Stimulated activated naive B cell treated with anti-CD40 and anti-IgM and Interleukin-4, amounts not matched to agents 10 μg/mL and 1 μg/mL and 100 μg/mL, for 72 hours (primary cell): Measurements from ENCODE around the gene TCL1A.

Experiments
- ATAC-seq, 2 donors: fragments of 150-1000 bp; cut with Tn5 transposase; replicated peaks; 2 replicates each; pipeline ENCODE4 v1.10.0; 2021; ENCODE audit warnings: moderate library complexity in 1 of 2
- DNase-seq: peaks from one replicate; pipeline ENCODE4 v3.0.0; 2021
- H3K27ac Mint-ChIP-seq: one replicate; pipeline ENCODE4 v1.8.0; 2022; ENCODE audit warnings: mild to moderate bottlenecking, mixed read lengths
- H3K27me3 Mint-ChIP-seq, 2 donors: one replicate each; pipeline ENCODE4 v1.8.0; 2022; ENCODE audit warnings: mixed read lengths in 2 of 2
- H3K36me3 Mint-ChIP-seq, 2 donors: one replicate each; pipeline ENCODE4 v1.8.0; 2022; ENCODE audit warnings: mixed read lengths in 2 of 2, mild to moderate bottlenecking in 1 of 2
- H3K4me1 Mint-ChIP-seq, 2 donors: one replicate each; pipeline ENCODE4 v1.8.0; 2022; ENCODE audit warnings: mixed read lengths in 2 of 2, mild to moderate bottlenecking in 1 of 2
- H3K4me3 Mint-ChIP-seq, 2 donors: one replicate each; pipeline ENCODE4 v1.8.0; 2022; ENCODE audit warnings: mild to moderate bottlenecking in 2 of 2, mixed read lengths in 2 of 2, moderate library complexity in 1 of 2
- H3K9me3 Mint-ChIP-seq, 2 donors: one replicate each; pipeline ENCODE4 v1.8.0; 2022; ENCODE audit warnings: mixed read lengths in 2 of 2, mild to moderate bottlenecking in 1 of 2

The TCL1A gene

GRCh38 chr14:95698287-95698686 is 15.6 kb downstream of the TCL1A start:
- Mint-ChIP-seq H3K27me3 (no peaks in the 10 kb centered on the region), H3K4me1 (peaks cover 60 to 99% of the 10 kb centered on the region in 2 donors), H3K27ac (peak overlapping the region; percentile 94), H3K4me3 (peak overlapping the region; percentile 60 to 66), H3K36me3 (peaks cover 2 to 3% of the 10 kb centered on the region in 2 donors), H3K9me3 (no peaks in the 10 kb centered on the region)
- no peak for ATAC-seq
- DNase-seq = no peak

- H3K27ac Mint-ChIP-seq = peak overlapping the region; percentile 94
- peaks cover 62 to 99% of the 10 kb centered on the region in 2 donors for H3K4me1 Mint-ChIP-seq
- H3K4me3 Mint-ChIP-seq = peak overlapping the region; percentile 60 to 66
- H3K36me3 Mint-ChIP-seq = peaks cover 0 to 3% of the 10 kb centered on the region in 2 donors
- H3K9me3 Mint-ChIP-seq = no peaks in the 10 kb centered on the region
- no peaks in the 10 kb centered on the region for H3K27me3 Mint-ChIP-seq
- DNase-seq (peak; percentile 38), ATAC-seq (peak; percentile 48 to 64)
Observed at GRCh38 chr14:95697764-95698163, 16.2 kb downstream of the TCL1A start.

GRCh38 chr14:95696741-95697140 is 17.2 kb downstream of the TCL1A start:
- Mint-ChIP-seq H3K4me1 (peaks cover 63 to 99% of the 10 kb centered on the region in 2 donors), H3K27me3 (no peaks in the 10 kb centered on the region), H3K36me3 (peaks cover 0 to 3% of the 10 kb centered on the region in 2 donors), H3K27ac (peak overlapping the region; percentile 94), H3K4me3 (peak overlapping the region; percentile 2 to 60), H3K9me3 (no peaks in the 10 kb centered on the region)
- ATAC-seq = no peak
- DNase-seq = no peak

- no peaks in the 10 kb centered on the region for H3K27me3 Mint-ChIP-seq
- H3K4me3 Mint-ChIP-seq = peak overlapping the region in 1 of 2 donors; percentile 17
- peak overlapping the region; percentile 94 for H3K27ac Mint-ChIP-seq
- ATAC-seq (peak; percentile 61), DNase-seq (peak; percentile 46)
- peaks cover 68 to 99% of the 10 kb centered on the region in 2 donors for H3K4me1 Mint-ChIP-seq
- peaks cover 0 to 3% of the 10 kb centered on the region in 2 donors for H3K36me3 Mint-ChIP-seq
- H3K9me3 Mint-ChIP-seq = no peaks in the 10 kb centered on the region
Observed at GRCh38 chr14:95695913-95696312, 18.0 kb downstream of the TCL1A start.

DNA sequence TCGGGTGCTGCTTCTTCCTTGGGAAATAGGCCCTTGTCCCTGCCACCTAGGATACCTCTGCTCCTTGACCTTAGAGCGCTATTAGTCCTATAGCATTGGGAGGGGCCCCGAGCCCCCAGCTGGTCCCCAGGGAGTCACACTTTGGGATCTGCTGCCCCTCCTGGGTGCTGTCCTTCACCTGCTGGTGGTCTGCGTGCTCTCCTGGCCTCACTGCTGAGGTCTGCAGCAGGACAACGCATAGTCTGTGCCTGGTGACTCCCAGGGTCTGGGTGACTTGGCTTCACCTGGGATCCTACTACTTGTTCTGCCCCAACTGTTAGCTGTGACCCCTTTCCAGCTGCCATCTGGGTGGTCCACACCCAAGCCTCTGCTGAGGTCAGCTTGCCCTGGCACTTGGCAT is 18.9 kb downstream of the TCL1A start:
- ATAC-seq (no peak), DNase-seq (no peak)
- no peaks in the 10 kb centered on the region for H3K9me3 Mint-ChIP-seq
- peaks cover 70 to 95% of the 10 kb centered on the region in 2 donors for H3K4me1 Mint-ChIP-seq
- H3K4me3 Mint-ChIP-seq = no peak overlapping the region
- H3K27ac Mint-ChIP-seq = peak overlapping the region; percentile 94
- no peaks in the 10 kb centered on the region for H3K27me3 Mint-ChIP-seq
- peaks cover 0 to 3% of the 10 kb centered on the region in 2 donors for H3K36me3 Mint-ChIP-seq

DNA sequence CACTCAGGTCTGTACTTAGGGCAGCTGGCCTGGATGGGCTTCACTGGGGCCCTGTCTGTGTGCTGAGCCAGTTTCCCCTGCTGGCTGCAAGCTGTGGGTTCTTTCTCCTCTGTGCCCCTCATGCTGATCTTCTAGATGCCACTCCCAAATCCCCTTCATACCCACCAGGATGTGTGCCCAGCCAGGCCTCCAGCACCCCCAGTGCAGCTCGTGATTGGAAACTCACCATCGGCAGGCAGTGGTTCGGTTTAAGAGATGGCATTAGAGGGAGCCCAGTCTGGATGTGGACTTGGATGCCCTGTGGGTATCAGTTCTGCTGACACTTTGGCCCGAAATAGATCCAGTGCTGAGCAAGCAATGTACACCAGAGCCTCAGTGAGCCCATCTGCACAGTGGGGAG is 21.8 kb downstream of the TCL1A start:
- ATAC-seq = no peak
- H3K27ac Mint-ChIP-seq = peak overlapping the region; percentile 48
- peaks cover 0 to 1% of the 10 kb centered on the region in 2 donors for H3K9me3 Mint-ChIP-seq
- peaks cover 49 to 72% of the 10 kb centered on the region in 2 donors for H3K4me1 Mint-ChIP-seq
- peaks cover 0 to 3% of the 10 kb centered on the region in 2 donors for H3K36me3 Mint-ChIP-seq
- no peaks in the 10 kb centered on the region for H3K27me3 Mint-ChIP-seq
- DNase-seq = no peak
- H3K4me3 Mint-ChIP-seq = no peak overlapping the region

- no peak for DNase-seq
- ATAC-seq = no peak
- Mint-ChIP-seq H3K36me3 (peaks cover 0 to 3% of the 10 kb centered on the region in 2 donors), H3K4me3 (no peak overlapping the region), H3K27ac (no peak overlapping the region), H3K27me3 (no peaks in the 10 kb centered on the region), H3K4me1 (peaks cover 48 to 72% of the 10 kb centered on the region in 2 donors), H3K9me3 (peaks cover 0 to 1% of the 10 kb centered on the region in 2 donors)
Observed at GRCh38 chr14:95691591-95691990, 22.3 kb downstream of the TCL1A start.

DNA sequence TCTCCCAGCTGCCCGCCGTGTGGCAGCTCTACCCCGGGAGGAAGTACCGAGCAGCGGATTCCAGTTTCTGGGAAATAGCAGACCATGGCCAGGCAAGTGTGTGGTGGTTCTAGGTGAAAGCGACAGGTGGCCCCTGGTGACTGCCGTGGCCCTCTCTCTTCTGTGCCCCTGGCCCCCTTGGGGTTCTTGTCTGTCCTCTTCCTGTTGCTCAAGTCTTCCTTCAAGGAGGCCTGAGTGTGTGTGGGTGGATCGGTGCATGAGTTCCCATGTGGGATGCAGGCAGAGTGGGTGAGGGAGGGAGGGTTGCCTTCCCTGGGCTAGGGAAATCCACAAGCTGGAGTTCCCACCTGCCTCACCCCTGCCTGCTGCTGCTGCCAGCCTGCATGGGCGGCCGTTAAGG is 23.1 kb downstream of the TCL1A start:
- DNase-seq (no peak), ATAC-seq (no peak)
- Mint-ChIP-seq H3K27me3 (no peaks in the 10 kb centered on the region), H3K36me3 (peaks cover 0 to 3% of the 10 kb centered on the region in 2 donors), H3K9me3 (peaks cover 0 to 1% of the 10 kb centered on the region in 2 donors), H3K4me1 (peaks cover 42 to 68% of the 10 kb centered on the region in 2 donors), H3K4me3 (no peak overlapping the region), H3K27ac (peak overlapping the region; percentile 42)

GRCh38 chr14:95689441-95689840 is 24.5 kb downstream of the TCL1A start:
- H3K27me3 Mint-ChIP-seq = no peaks in the 10 kb centered on the region
- H3K9me3 Mint-ChIP-seq = peaks cover 0 to 1% of the 10 kb centered on the region in 2 donors
- H3K36me3 Mint-ChIP-seq = peaks cover 0 to 3% of the 10 kb centered on the region in 2 donors
- H3K4me3 Mint-ChIP-seq = no peak overlapping the region
- ATAC-seq (no peak), DNase-seq (no peak)
- peaks cover 48 to 68% of the 10 kb centered on the region in 2 donors for H3K4me1 Mint-ChIP-seq
- H3K27ac Mint-ChIP-seq = no peak overlapping the region

GRCh38 chr14:95686935-95687334 is 27.0 kb downstream of the TCL1A start:
- no peak for DNase-seq
- H3K9me3 Mint-ChIP-seq = peaks cover 0 to 1% of the 10 kb centered on the region in 2 donors
- H3K27me3 Mint-ChIP-seq = no peaks in the 10 kb centered on the region
- H3K27ac Mint-ChIP-seq = peak overlapping the region; percentile 66
- no peak for ATAC-seq
- H3K4me1 Mint-ChIP-seq = peaks cover 41 to 63% of the 10 kb centered on the region in 2 donors
- no peaks in the 10 kb centered on the region for H3K36me3 Mint-ChIP-seq
- H3K4me3 Mint-ChIP-seq = no peak overlapping the region

GRCh38 chr14:95685978-95686922 is 27.7 kb downstream of the TCL1A start, which contains the start of gene TCL1B:
Gene TCL1B (plus strand): TSS chr14:95686426. CDS start chr14:95686468, 42 bp downstream.
- no peaks in the 10 kb centered on the region for H3K36me3 Mint-ChIP-seq
- peaks cover 0 to 1% of the 10 kb centered on the region in 2 donors for H3K9me3 Mint-ChIP-seq
- H3K4me3 Mint-ChIP-seq = no peak within 1 kb of the TSS
- ATAC-seq = no peak
- no peak for DNase-seq
- H3K4me1 Mint-ChIP-seq = peaks cover 38 to 64% of the 10 kb centered on the region in 2 donors
- peak within 1 kb of the TSS; percentile 66 for H3K27ac Mint-ChIP-seq
- no peaks in the 10 kb centered on the region for H3K27me3 Mint-ChIP-seq

DNA sequence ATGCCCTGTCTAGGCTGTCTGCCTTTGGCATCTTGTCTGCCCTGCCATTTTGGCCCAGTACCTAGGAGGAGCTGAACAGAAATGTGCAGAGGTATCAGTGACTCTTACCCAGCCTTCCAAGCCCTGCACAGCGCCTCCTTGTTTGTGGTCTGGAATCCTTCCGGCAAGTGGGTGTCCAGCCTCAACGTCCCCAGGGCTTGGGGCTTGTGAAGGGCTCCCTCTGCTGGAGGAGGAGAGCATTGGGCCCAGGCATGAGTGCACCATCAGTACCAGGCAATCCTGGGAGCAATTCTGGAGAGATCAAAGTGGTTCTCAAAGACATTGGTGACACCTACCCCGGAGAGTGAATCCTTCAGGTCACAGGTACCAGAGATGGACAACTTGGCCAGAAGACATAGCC is 30.1 kb downstream of the TCL1A start:
- H3K27ac Mint-ChIP-seq = no peak overlapping the region
- DNase-seq (no peak), ATAC-seq (peak; percentile 41 to 47)
- H3K9me3 Mint-ChIP-seq = peaks cover 0 to 1% of the 10 kb centered on the region in 2 donors
- H3K27me3 Mint-ChIP-seq = no peaks in the 10 kb centered on the region
- peaks cover 0 to 3% of the 10 kb centered on the region in 2 donors for H3K36me3 Mint-ChIP-seq
- H3K4me3 Mint-ChIP-seq = no peak overlapping the region
- H3K4me1 Mint-ChIP-seq = peaks cover 40 to 77% of the 10 kb centered on the region in 2 donors

GRCh38 chr14:95681153-95681552 is 32.8 kb downstream of the TCL1A start:
- Mint-ChIP-seq H3K9me3 (peaks cover 0 to 3% of the 10 kb centered on the region in 2 donors), H3K4me3 (no peak overlapping the region), H3K27ac (no peak overlapping the region), H3K4me1 (peaks cover 47 to 91% of the 10 kb centered on the region in 2 donors), H3K27me3 (no peaks in the 10 kb centered on the region), H3K36me3 (peaks cover 2 to 9% of the 10 kb centered on the region in 2 donors)
- ATAC-seq (no peak), DNase-seq (no peak)

- Mint-ChIP-seq H3K9me3 (peaks cover 0 to 3% of the 10 kb centered on the region in 2 donors), H3K36me3 (peaks cover 2 to 14% of the 10 kb centered on the region in 2 donors), H3K27ac (peak overlapping the region; percentile 82), H3K27me3 (no peaks in the 10 kb centered on the region), H3K4me1 (peaks cover 49 to 92% of the 10 kb centered on the region in 2 donors), H3K4me3 (peak overlapping the region; percentile 23 to 37)
- ATAC-seq (peak; percentile 78), DNase-seq (no peak)
Observed at GRCh38 chr14:95679998-95680735, 33.8 kb downstream of the TCL1A start.
